K562 (cell line): ENCODE measurements around the gene TCIRG1. TPM values are rescaled to one million over a fixed set of nuclear protein-coding genes. Genes with fewer than 3 reads are reported as not detected.

Experiments
- CCAR2 ChIP-seq: fragments of 200-400 bp; formaldehyde crosslinking; IDR thresholded peaks from 2 replicates; pipeline ENCODE4 v1.6.1; 2017; ENCODE audit warnings: mild to moderate bottlenecking, low read depth, low read length
- CHD1 ChIP-seq: fragments of 200-600 bp; sonication (generic); IDR thresholded peaks from one replicate; pipeline ENCODE4 v1.6.1; 2012; ENCODE audit warnings: mild to moderate bottlenecking, moderate library complexity, low read length, inconsistent platforms
- CHD4 ChIP-seq: fragments of 200-600 bp; sonication (generic); IDR thresholded peaks from 3 replicates; pipeline ENCODE4 v1.6.1; 2012; ENCODE audit warnings: low read depth, mild to moderate bottlenecking, mixed read lengths, low read length, inconsistent platforms; ENCODE audit not compliant: insufficient read depth, insufficient replicate concordance, poor library complexity, severe bottlenecking
- ELF2 ChIP-seq: fragments of 250-450 bp; sonication (Bioruptor Pico); IDR thresholded peaks from 2 replicates; pipeline ENCODE4 v1.5.0; 2021; ENCODE audit warnings: mild to moderate bottlenecking
- FUS ChIP-seq: fragments of 200-400 bp; formaldehyde crosslinking; optimal IDR thresholded peaks from 2 replicates; pipeline ENCODE3; 2017; ENCODE audit warnings: low read depth, low read length
- MIER1 ChIP-seq: fragments of 450-650 bp; IDR thresholded peaks from 2 replicates; pipeline ENCODE4 v1.6.1; 2016; ENCODE audit warnings: antibody characterized with exemption, mild to moderate bottlenecking, low read depth
- MLLT1 ChIP-seq, 2 experiments: fragments of 450-650 bp; IDR thresholded peaks; 2 replicates each; pipeline ENCODE4 v1.6.1; 2016
- MTA1 ChIP-seq: fragments of 450-650 bp; IDR thresholded peaks from 2 replicates; pipeline ENCODE4 v1.6.1; 2017; ENCODE audit warnings: borderline replicate concordance
- REST ChIP-seq, 2 experiments: fragments of 450-650 bp; formaldehyde crosslinking in 1 of 2; IDR thresholded peaks; 2 replicates each; pipeline versions ENCODE4 v1.4.0 to v1.6.1; 2014 to 2020; ENCODE audit warnings: mild to moderate bottlenecking in 2 of 2, borderline replicate concordance in 1 of 2, low read depth in 1 of 2
- SMAD2 ChIP-seq: fragments of 150-350 bp; IDR thresholded peaks from 2 replicates; pipeline ENCODE4 v1.6.1; 2014; ENCODE audit warnings: low read depth, mild to moderate bottlenecking, low read length
- SMAD3 ChIP-seq: fragments of 450-650 bp; formaldehyde crosslinking; conservative IDR thresholded peaks from 2 replicates; pipeline ENCODE4 v1.4.0; 2020; ENCODE audit warnings: mild to moderate bottlenecking
- SRSF9 ChIP-seq: fragments of 200-400 bp; formaldehyde crosslinking; IDR thresholded peaks from 2 replicates; pipeline ENCODE4 v1.6.1; 2017; ENCODE audit warnings: low read depth, low read length, borderline replicate concordance
- TAF1 ChIP-seq: IDR thresholded peaks from 2 replicates; pipeline ENCODE4 v1.6.1; 2011; ENCODE audit warnings: mild to moderate bottlenecking, low read length, moderate library complexity; ENCODE audit not compliant: insufficient read depth, control insufficient read depth, severe bottlenecking; ENCODE audit errors: extremely low read depth
- TBP ChIP-seq: optimal IDR thresholded peaks from 2 replicates; pipeline ENCODE3; 2011; ENCODE audit warnings: low read depth, low read length, improper control_type of control experiment
- ZNF3 ChIP-seq: fragments of 250-450 bp; sonication (Bioruptor Pico); IDR thresholded peaks from 2 replicates; pipeline ENCODE4 v1.5.0; 2021; ENCODE audit warnings: mild to moderate bottlenecking, moderate library complexity
- ZNF511 ChIP-seq: sonication (generic); formaldehyde crosslinking; IDR thresholded peaks from 2 replicates; pipeline ENCODE4 v1.8.0; 2022; ENCODE audit warnings: mild to moderate bottlenecking, missing genetic modification reagents
- polyA plus RNA-seq, 8 experiments: library from polyadenylated mRNA; depleted of rRNA in 4 of 8; stranded (reverse) in 5 of 8; unstranded in 3 of 8; fragments of >200 nt; fragmentation: Nextera tagmentation in 2 of 8; fragmentation: Illumina TruSeq in 1 of 8; extraction: Ambion mirVana in 2 of 8; extraction: Trizol in 1 of 8; gene quantifications; 2 replicates each; pipeline versions ENCODE4 v1.2.1 to v1.2.3, GENCODE V29; 2011 to 2014; ENCODE audit warnings: inconsistent platforms in 1 of 8, missing spikeins in 1 of 8
- total RNA-seq, 7 experiments: library from RNA; depleted of rRNA in 6 of 7; stranded (reverse); fragments of >200 nt in 6 of 7; fragmentation: Illumina TruSeq in 2 of 7; extraction: Trizol in 2 of 7; gene quantifications; 2 replicates each; pipeline versions ENCODE4 v1.2.1 to v1.2.3, GENCODE V29; 2011 to 2021; ENCODE audit warnings: low replicate concordance in 1 of 7

Gene TCIRG1
- total and polyA plus RNA-seq, 9 of the 15 experiments (the other 6 are each of a cell fraction or from before 2014, with no cell fraction given) = 0.49 to 143 (median 24.4) TPM

- no peak for TF ChIP-seq REST (IDR thresholded peaks at IDR 0.05; ENCODE audit: borderline replicate concordance)
- 0 out of 2 replicates have a peak, but pooled peaks have one; percentile 61 for TF ChIP-seq REST (CRISPR knock-in tag; IDR thresholded peaks at IDR 0.05; ENCODE audit: low read depth)
- TF ChIP-seq CCAR2 = no peak
- no peak for TF ChIP-seq SMAD2
- 0 out of 2 replicates have a peak, but pooled peaks have one; percentile 71 for TF ChIP-seq ZNF511 (CRISPR knock-in tag)
- TF ChIP-seq ELF2 (CRISPR knock-in tag) = peak; percentile 7; the same call in 1 of the 2 replicates
- TF ChIP-seq MLLT1 (IDR thresholded peaks at IDR 0.05) = no peak
- TF ChIP-seq TBP = peak; percentile 86
- TF ChIP-seq SMAD3 (CRISPR knock-in tag) = no peak
- TF ChIP-seq MTA1 = no peak
- peak; percentile 97 for TF ChIP-seq CHD4
- TF ChIP-seq TAF1 = peak; percentile 72
- peak; percentile 82 for TF ChIP-seq CHD1
- 0 out of 2 replicates have a peak, but pooled peaks have one; percentile 43 for TF ChIP-seq MIER1
- 0 out of 2 replicates have a peak, but pooled peaks have one; percentile 28 for TF ChIP-seq ZNF3 (CRISPR knock-in tag)
- no peak for TF ChIP-seq FUS
- TF ChIP-seq SRSF9 = no peak
Measured at GRCh38 chr11:68038718-68039525, at the start of gene TCIRG1 (continued).
